Heart right ventricle (tissue), 16 donors: ENCODE data around the gene CPNE7. TPM values are rescaled to one million over a fixed set of nuclear protein-coding genes. Genes with fewer than 3 reads are reported as not detected.

Experiments
- ATAC-seq, 8 donors: fragments of 200-7000 bp; cut with Tn5 transposase; one replicate each; pipeline ENCODE4 v1.9.1; 2020; ENCODE audit warnings: mild to moderate bottlenecking in 8 of 8, moderate library complexity in 8 of 8, moderate number of reproducible peaks in 1 of 8
- DNase-seq, 2 donors: peaks; one replicate each; pipeline ENCODE4 v3.0.0-alpha.2; 2020
- H3K27ac ChIP-seq, 10 donors: fragments of 200-600 bp; sonication (generic) in 2 of 10; one replicate each; pipeline versions ENCODE4 v1.5.0 to v1.8.0; 2020 to 2022; ENCODE audit warnings: mild to moderate bottlenecking in 3 of 10
- H3K27me3 ChIP-seq, 7 donors: fragments of 200-600 bp; one replicate each; pipeline ENCODE4 v1.8.0; 2021 to 2022; ENCODE audit warnings: mild to moderate bottlenecking in 2 of 7
- H3K36me3 ChIP-seq, 9 donors: fragments of 200-600 bp; sonication (generic) in 1 of 9; one replicate each; pipeline versions ENCODE4 v1.5.0 to v1.8.0; 2020 to 2022; ENCODE audit warnings: mild to moderate bottlenecking in 2 of 9
- H3K4me1 ChIP-seq, 9 donors: fragments of 200-600 bp; sonication (generic) in 1 of 9; one replicate each; pipeline versions ENCODE4 v1.5.0 to v1.8.0; 2020 to 2022; ENCODE audit warnings: mild to moderate bottlenecking in 4 of 9
- H3K4me3 ChIP-seq, 10 donors: fragments of 200-600 bp; sonication (generic) in 2 of 10; one replicate each; pipeline versions ENCODE4 v1.5.0 to v1.8.0; 2020 to 2022; ENCODE audit warnings: mild to moderate bottlenecking in 7 of 10, moderate library complexity in 2 of 10
- H3K9me3 ChIP-seq, 11 donors: fragments of 200-600 bp in 10 of 11; sonication (generic) in 2 of 11; one replicate each; pipeline versions ENCODE4 v1.5.0 to v1.8.0; 2013 to 2022; ENCODE audit warnings: mild to moderate bottlenecking in 2 of 11, control low read depth in 1 of 11, moderate library complexity in 1 of 11
- CTCF ChIP-seq, 9 donors: fragments of 200-600 bp; sonication (generic) in 2 of 9; IDR thresholded peaks; one replicate each; pipeline versions ENCODE4 v1.5.0 to v1.8.0; 2021 to 2022; ENCODE audit warnings: antibody characterized with exemption in 9 of 9, mild to moderate bottlenecking in 5 of 9, moderate library complexity in 1 of 9
- WGBS, 2 donors: extraction: QIAGEN DNeasy Blood & Tissue Kit; methylation state at CpG; one replicate each; pipeline ENCODE4 v1.1.7; 2013; ENCODE audit warnings: inconsistent platforms in 1 of 2; 5-methylcytosine and 5-hydroxymethylcytosine counted together
- intact Hi-C, 10 donors: fragments of 100-400 bp; cut with DNase I; formaldehyde crosslinking; loops; one replicate each; pipeline versions ENCODE4 v1.11.1 to v1.14.2; 2022
- polyA plus RNA-seq, 2 donors: library from polyadenylated mRNA; stranded (reverse); fragments of 200-250 nt; gene quantifications; one replicate each; pipeline ENCODE4 v1.2.3, GENCODE V29; 2013
- total RNA-seq, 10 donors: library from RNA; stranded (reverse); fragmentation: NEBNext Ultra II Directional in 3 of 10; extraction: Animal tissue kit (Norgen Biotek cat#: 25700) in 3 of 10; gene quantifications; one replicate each; pipeline versions ENCODE4 v1.2.1 to v1.2.4, GENCODE V29; 2021 to 2023
- donor health status: Arrhythmogenic right ventricular cardiomyopathy.
- donor health status: ischemic (EF 13 %, LVEDD 7.1; RV severe dilation, severe dysfunction).
- donor health status: healthy with polysubstance abuse.
- donor health status: DM: no; HTN: yes; CAD: no.
- donor health status: DM: no; HTN: no; CAD: no.
- donor health status: ischemic (EF 25% LVEDD 6.9; RV normal size, moderate dysfunction).
- donor health status: ischemic (EF 25% LVEDD 5.7; RV mildly dilated, moderate dysfunction).
- donor health status: healthy.
- donor health status: DM: yes; HTN: yes; CAD: no.
- donor health status: Ischemic cardiomyopathy.
- donor health status: ischemic (EF 35%, LVEDD 5.7; RV mildly dilated, moderate dysfunction).
- donor health status: nonischemic (EF 11% LVEDD 7.7; RV severe dilation, severe dysfunction).
- donor health status: DM: yes; HTN: yes; CAD: no.
- donor health status: PGD.
- donor health status: ischemic (EF 29% LVEDD 5.4; RV normal size, mild dysfunction).
- donor health status: nonischemic (EF 23%, LVEDD 6.1; RV moderate dilation, normal function).

CPNE7 gene
- total and polyA plus RNA-seq, 12 donors = 0.16 to 0.33 TPM; not detected in 10

GRCh38 chr16:89561142-89561883 is 14.2 kb upstream of the CPNE7 start:
- Histone ChIP-seq H3K4me3 (peak overlapping the region; percentile 70 to 98 (median 84)), H3K4me1 (peaks cover 29 to 75% (median 60%) of the 10 kb centered on the region in 9 donors), H3K9me3 (no peaks in the 10 kb centered on the region), H3K27ac (peak overlapping the region; percentile 85 to 99 (median 96)), H3K36me3 (peaks cover 0 to 55% (median 28%) of the 10 kb centered on the region in 9 donors), H3K27me3 (no peaks in the 10 kb centered on the region)
- WGBS, 2 donors = 4 to 7% methylated on average over 52 to 58 of the region's 58 CpGs
- ATAC-seq = peak in 4 of 8 donors; percentile 0 to 14 (median 8)
- intact Hi-C loops = loop anchor here in 3 of 10 donors (5.0 to 10.0 kb wide), 4 partner anchors 57 to 319 kb away; partner anchors contain the start of genes SPG7 (in 1 of the 3), VPS9D1 (in 1 of the 3) and ZNF276 (in 1 of the 3)
- no peak for DNase-seq
- no peak for TF ChIP-seq CTCF (IDR thresholded peaks at IDR 0.05)

- DNase-seq = no peak
- no peak for TF ChIP-seq CTCF (IDR thresholded peaks at IDR 0.05)
- Histone ChIP-seq H3K4me3 (peak overlapping the region; percentile 70 to 98 (median 84)), H3K4me1 (peaks cover 29 to 75% (median 62%) of the 10 kb centered on the region in 9 donors), H3K27ac (peak overlapping the region in 5 of 10 donors; percentile 95 to 99 (median 96)), H3K36me3 (peaks cover 0 to 48% (median 28%) of the 10 kb centered on the region in 9 donors), H3K27me3 (no peaks in the 10 kb centered on the region), H3K9me3 (no peaks in the 10 kb centered on the region)
- 63 to 65% methylated on average over 23 of the region's 23 CpGs for WGBS, 2 donors
- no peak for ATAC-seq
- intact Hi-C loops = loop anchor here in 3 of 10 donors (5.0 to 10.0 kb wide), 4 partner anchors 57 to 320 kb away; partner anchors contain the start of genes SPG7 (in 1 of the 3), VPS9D1 (in 1 of the 3) and ZNF276 (in 1 of the 3)
These were observed 13.5 kb upstream of the CPNE7 start for GRCh38 chr16:89561884-89562599.

GRCh38 chr16:89562939-89563338 is 12.6 kb upstream of the CPNE7 start:
- H3K27ac ChIP-seq = no peak overlapping the region
- H3K4me1 ChIP-seq = peaks cover 25 to 67% (median 55%) of the 10 kb centered on the region in 9 donors
- peaks cover 0 to under 1% (median 0%) of the 10 kb centered on the region in 7 donors for H3K27me3 ChIP-seq
- DNase-seq = no peak
- no peak for TF ChIP-seq CTCF (IDR thresholded peaks at IDR 0.05)
- ATAC-seq = no peak
- H3K36me3 ChIP-seq = peaks cover 0 to 40% (median 28%) of the 10 kb centered on the region in 9 donors
- WGBS, 2 donors = 81 to 85% methylated on average over 12 of the region's 12 CpGs
- no peaks in the 10 kb centered on the region for H3K9me3 ChIP-seq
- intact Hi-C loops = loop anchor here in 3 of 10 donors (5.0 to 10.0 kb wide), 4 partner anchors 58 to 321 kb away; partner anchors contain the start of genes SPG7 (in 1 of the 3), VPS9D1 (in 1 of the 3) and ZNF276 (in 1 of the 3)
- no peak overlapping the region for H3K4me3 ChIP-seq
